ENCODE results near the gene LILRA6. TPM values are rescaled to one million over a fixed set of nuclear protein-coding genes. Genes with fewer than 3 reads are reported as not detected.
A peak's percentile ranks its signal among the peaks of the same experiment; 100 is the strongest.
"Not testable (repeated sequence)": the region's sequence is repeated elsewhere in the genome, so short reads cannot be mapped to it uniquely, and the experiment has no call there.

The LILRA6 gene
- total RNA-seq, result 10 to 100 TPM in 1 of 2 donors, 1 to 10 TPM in 1; 5.3 to 25.0 TPM
- polyA plus RNA-seq, result 10 to 100 TPM in 1 of 2 donors, 1 to 10 TPM in 1; 7.9 to 91.7 TPM
- long read RNA-seq, donor 1, result 0 reads
- long read RNA-seq, donor 2, result 0 reads
- long read RNA-seq, donor 3, result 0 reads
- long read RNA-seq, donor 4, result 0 reads
- long read RNA-seq, donor 5, result 0 reads

- H3K4me3 ChIP-seq; H3K27ac ChIP-seq (ENCODE audit: low read depth in 1 of 2, low read length in 1 of 2); H3K36me3 ChIP-seq (ENCODE audit: control insufficient read depth in 4 of 4, insufficient read depth in 4 of 4, low read length in 4 of 4); DNase-seq; H3K27me3 ChIP-seq (ENCODE audit: control insufficient read depth in 3 of 3, insufficient read depth in 3 of 3, low read length in 2 of 3); H3K9ac ChIP-seq (ENCODE audit: insufficient read depth in 1 of 2, low read length in 2 of 2); H3K4me1 ChIP-seq (ENCODE audit: control insufficient read depth in 5 of 5, insufficient read depth in 5 of 5, low read length in 5 of 5); H3K9me3 ChIP-seq (ENCODE audit: control insufficient read depth in 4 of 4, insufficient read depth in 3 of 4, low read length in 3 of 4): not testable (repeated sequence)
- ATAC-seq (ENCODE audit: insufficient read depth, low FRiP score), result peak; percentile 56
- WGBS, 2 donors, result 13 to 56% methylated on average over 2 to 6 of the region's 6 CpGs
Measured at GRCh38 chr19:54242646-54243045, at the start of gene LILRA6. Gene LILRA6 (minus strand): TSS chr19:54242790.

- 46 to 70% methylated on average over 8 of the region's 8 CpGs for WGBS, 2 donors
- not testable (repeated sequence) for H3K27ac ChIP-seq (ENCODE audit: low read depth in 1 of 2, low read length in 1 of 2); ATAC-seq (ENCODE audit: insufficient read depth, low FRiP score); H3K4me3 ChIP-seq; H3K9me3 ChIP-seq (ENCODE audit: control insufficient read depth in 4 of 4, insufficient read depth in 3 of 4, low read length in 3 of 4); H3K27me3 ChIP-seq (ENCODE audit: control insufficient read depth in 3 of 3, insufficient read depth in 3 of 3, low read length in 2 of 3); H3K36me3 ChIP-seq (ENCODE audit: control insufficient read depth in 4 of 4, insufficient read depth in 4 of 4, low read length in 4 of 4); DNase-seq; H3K4me1 ChIP-seq (ENCODE audit: control insufficient read depth in 5 of 5, insufficient read depth in 5 of 5, low read length in 5 of 5); H3K9ac ChIP-seq (ENCODE audit: insufficient read depth in 1 of 2, low read length in 2 of 2)
Measured at GRCh38 chr19:54289160-54289559, 46.6 kb upstream of the LILRA6 start.

DNA sequence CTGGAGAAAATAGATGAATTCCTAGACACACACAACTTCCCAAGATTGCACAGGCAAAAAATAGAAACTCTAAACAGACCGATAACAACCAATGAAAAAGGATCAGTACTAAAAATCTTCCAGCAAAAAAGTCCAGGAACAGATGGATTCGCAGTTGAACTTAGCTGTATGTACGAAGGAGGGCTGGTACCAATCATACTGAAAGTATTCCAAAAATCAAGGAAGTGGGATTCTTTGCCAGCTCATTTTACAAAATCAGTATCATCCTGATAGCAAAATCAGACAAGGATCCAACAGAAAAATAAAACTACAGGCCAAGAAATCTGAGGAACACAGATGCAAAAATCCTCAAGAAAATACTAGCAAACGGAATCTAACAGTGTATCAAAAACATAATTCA is 44.9 kb upstream of the LILRA6 start:
- H3K27ac ChIP-seq (ENCODE audit: low read depth in 1 of 2, low read length in 1 of 2), result no peak overlapping the region
- H3K9ac ChIP-seq (ENCODE audit: insufficient read depth in 1 of 2, low read length in 2 of 2), result no peak overlapping the region
- 77 to 86% methylated on average over 4 of the region's 4 CpGs for WGBS, 2 donors
- ATAC-seq (ENCODE audit: insufficient read depth, low FRiP score) (no peak), DNase-seq (peak in 1 of 3 donors; percentile 10)
- no peaks in the 10 kb centered on the region for H3K27me3 ChIP-seq (ENCODE audit: control insufficient read depth in 3 of 3, insufficient read depth in 3 of 3, low read length in 2 of 3)
- no peaks in the 10 kb centered on the region for H3K36me3 ChIP-seq (ENCODE audit: control insufficient read depth in 4 of 4, insufficient read depth in 4 of 4, low read length in 4 of 4)
- peaks cover 0 to 5% (median 0%) of the 10 kb centered on the region in 4 donors for H3K9me3 ChIP-seq (ENCODE audit: control insufficient read depth in 4 of 4, insufficient read depth in 3 of 4, low read length in 3 of 4)
- TF ChIP-seq CTCF (IDR thresholded peaks at IDR 0.05; ENCODE audit: control extremely low read depth, extremely low read depth), result no peak
- H3K4me1 ChIP-seq (ENCODE audit: control insufficient read depth in 5 of 5, insufficient read depth in 5 of 5, low read length in 5 of 5), result peaks cover 0 to 9% (median 0%) of the 10 kb centered on the region in 5 donors
- H3K4me3 ChIP-seq, result no peak overlapping the region

DNA sequence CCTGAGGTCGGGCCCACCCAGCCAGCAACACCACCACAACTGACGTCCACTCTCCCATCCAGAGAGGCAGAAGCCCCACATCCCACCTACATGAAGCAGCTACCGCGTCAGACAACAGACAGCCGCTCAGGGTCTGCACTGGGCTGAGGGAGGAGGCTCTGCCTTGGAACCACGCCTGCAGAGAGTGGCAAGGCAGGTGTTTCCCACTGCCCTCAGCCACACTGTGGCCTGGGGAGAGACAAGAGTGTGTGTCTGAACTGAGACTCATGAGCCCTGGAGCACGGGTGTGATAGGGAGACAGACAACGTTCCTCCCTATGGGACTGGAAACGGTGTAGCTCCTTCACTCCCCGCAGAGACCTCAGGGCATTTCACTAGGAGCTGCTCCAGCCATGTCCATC is 43.7 kb upstream of the LILRA6 start:
- not testable (repeated sequence) for ATAC-seq (ENCODE audit: insufficient read depth, low FRiP score); DNase-seq

GRCh38 chr19:54285427-54286056 is 43.0 kb upstream of the LILRA6 start:
- H3K9ac ChIP-seq (ENCODE audit: insufficient read depth in 1 of 2, low read length in 2 of 2); H3K4me3 ChIP-seq; H3K9me3 ChIP-seq (ENCODE audit: control insufficient read depth in 4 of 4, insufficient read depth in 3 of 4, low read length in 3 of 4); ATAC-seq (ENCODE audit: insufficient read depth, low FRiP score); H3K27ac ChIP-seq (ENCODE audit: low read depth in 1 of 2, low read length in 1 of 2); H3K27me3 ChIP-seq (ENCODE audit: control insufficient read depth in 3 of 3, insufficient read depth in 3 of 3, low read length in 2 of 3); DNase-seq; H3K4me1 ChIP-seq (ENCODE audit: control insufficient read depth in 5 of 5, insufficient read depth in 5 of 5, low read length in 5 of 5); H3K36me3 ChIP-seq (ENCODE audit: control insufficient read depth in 4 of 4, insufficient read depth in 4 of 4, low read length in 4 of 4): not testable (repeated sequence)
- WGBS, 2 donors, result 31 to 45% methylated on average over 8 to 11 of the region's 12 CpGs

More for the DNA sequence above, 43.7 kb upstream of the LILRA6 start:
- H3K4me1 ChIP-seq (ENCODE audit: control insufficient read depth in 5 of 5, insufficient read depth in 5 of 5, low read length in 5 of 5); H3K4me3 ChIP-seq; H3K27me3 ChIP-seq (ENCODE audit: control insufficient read depth in 3 of 3, insufficient read depth in 3 of 3, low read length in 2 of 3); H3K9ac ChIP-seq (ENCODE audit: insufficient read depth in 1 of 2, low read length in 2 of 2); H3K36me3 ChIP-seq (ENCODE audit: control insufficient read depth in 4 of 4, insufficient read depth in 4 of 4, low read length in 4 of 4); H3K9me3 ChIP-seq (ENCODE audit: control insufficient read depth in 4 of 4, insufficient read depth in 3 of 4, low read length in 3 of 4); H3K27ac ChIP-seq (ENCODE audit: low read depth in 1 of 2, low read length in 1 of 2): not testable (repeated sequence)
- 49 to 60% methylated on average over 7 to 8 of the region's 10 CpGs for WGBS, 2 donors
